Astrocyte (in vitro differentiated cells and primary cell): Measurements from ENCODE around the gene LRRC61. TPM values are rescaled to one million over a fixed set of nuclear protein-coding genes. Genes with fewer than 3 reads are reported as not detected.

ENCODE experiments used
- DNase-seq: peaks from one replicate; pipeline ENCODE4 v3.0.0-alpha.2; 2010; ENCODE audit warnings: low read depth
- FAIRE-seq: peaks from 2 replicates; lab custom pipeline; 2011; peaks lifted over from hg19 to GRCh38; lab: Jason Lieb, UNC
- H2AFZ ChIP-seq: 2 replicates; pipeline ENCODE4 v1.6.0; 2012; ENCODE audit warnings: low read depth, low read length, inconsistent platforms
- H3K27ac ChIP-seq: 2 replicates; pipeline ENCODE4 v1.5.1; 2011; ENCODE audit warnings: low read depth, low read length, inconsistent platforms
- H3K27me3 ChIP-seq: 2 replicates; pipeline ENCODE4 v1.6.0; 2011; ENCODE audit warnings: low read length, inconsistent platforms; ENCODE audit not compliant: insufficient read depth
- H3K36me3 ChIP-seq: 2 replicates; pipeline ENCODE4 v1.5.1; 2011; ENCODE audit warnings: low read length, inconsistent platforms; ENCODE audit not compliant: insufficient read depth
- H3K4me1 ChIP-seq: 2 replicates; pipeline ENCODE4 v1.5.1; 2011; ENCODE audit warnings: low read length, inconsistent platforms; ENCODE audit not compliant: insufficient read depth
- H3K4me2 ChIP-seq: 2 replicates; pipeline ENCODE4 v1.6.0; 2012; ENCODE audit warnings: low read length, inconsistent platforms
- H3K4me3 ChIP-seq: 2 replicates; pipeline ENCODE4 v1.5.1; 2011; ENCODE audit warnings: low read depth, mild to moderate bottlenecking, low read length, inconsistent platforms; ENCODE audit not compliant: insufficient read depth
- H3K79me2 ChIP-seq: 2 replicates; pipeline ENCODE4 v1.6.0; 2012; ENCODE audit warnings: mild to moderate bottlenecking, low read length, inconsistent platforms; ENCODE audit not compliant: insufficient read depth
- H3K9ac ChIP-seq: 2 replicates; pipeline ENCODE4 v1.6.0; 2012; ENCODE audit warnings: mild to moderate bottlenecking, low read length, inconsistent platforms
- H3K9me3 ChIP-seq: 2 replicates; pipeline ENCODE4 v1.5.1; 2012; ENCODE audit warnings: low read depth, mild to moderate bottlenecking, low read length, inconsistent platforms; ENCODE audit not compliant: insufficient read depth
- H4K20me1 ChIP-seq: 2 replicates; pipeline ENCODE4 v1.6.0; 2012; ENCODE audit warnings: low read length, inconsistent platforms; ENCODE audit not compliant: insufficient read depth
- H3K27ac Mint-ChIP-seq: one replicate; pipeline ENCODE4 v1.8.0; 2021; ENCODE audit warnings: mild to moderate bottlenecking, mixed read lengths; ENCODE audit not compliant: unreplicated experiment
- H3K27me3 Mint-ChIP-seq: one replicate; pipeline ENCODE4 v1.8.0; 2021; ENCODE audit warnings: low read depth, mixed read lengths; ENCODE audit not compliant: unreplicated experiment
- H3K36me3 Mint-ChIP-seq: one replicate; pipeline ENCODE4 v1.8.0; 2021; ENCODE audit warnings: low read depth, mixed read lengths; ENCODE audit not compliant: unreplicated experiment
- H3K4me1 Mint-ChIP-seq: one replicate; pipeline ENCODE4 v1.8.0; 2021; ENCODE audit warnings: low read depth, mixed read lengths; ENCODE audit not compliant: unreplicated experiment
- H3K4me3 Mint-ChIP-seq: one replicate; pipeline ENCODE4 v1.8.0; 2021; ENCODE audit warnings: mild to moderate bottlenecking, moderate library complexity, mixed read lengths; ENCODE audit not compliant: unreplicated experiment
- H3K9me3 Mint-ChIP-seq: one replicate; pipeline ENCODE4 v1.8.0; 2021; ENCODE audit warnings: mild to moderate bottlenecking, mixed read lengths; ENCODE audit not compliant: unreplicated experiment
- CTCF ChIP-seq: IDR thresholded peaks from 2 replicates; pipeline ENCODE4 v1.5.1; 2011; ENCODE audit warnings: low read depth, mild to moderate bottlenecking, inconsistent platforms, low read length, moderate library complexity; ENCODE audit not compliant: insufficient read depth
- EZH2 ChIP-seq: IDR thresholded peaks from 2 replicates; pipeline ENCODE4 v1.6.1; 2012; ENCODE audit warnings: mild to moderate bottlenecking, low read length, inconsistent platforms; ENCODE audit not compliant: insufficient read depth
- total RNA-seq: library from RNA; stranded (reverse); gene quantifications from 2 replicates; pipeline ENCODE4 v1.2.1, GENCODE V29; 2021

The LRRC61 gene
- total RNA-seq, 1 donor from 2014 or later = 0.45 TPM

- Histone ChIP-seq H3K4me1 (peaks cover 29% of the 10 kb centered on the region), H3K4me2 (no peak overlapping the region), H2AFZ (no peak overlapping the region), H3K27ac (no peak overlapping the region), H3K27me3 (no peaks in the 10 kb centered on the region), H3K9me3 (no peaks in the 10 kb centered on the region), H3K9ac (no peak overlapping the region), H4K20me1 (peaks cover 18% of the 10 kb centered on the region), H3K4me3 (no peak overlapping the region), H3K36me3 (peaks cover 6% of the 10 kb centered on the region), H3K79me2 (peaks cover 42% of the 10 kb centered on the region)
- Mint-ChIP-seq H3K27ac (no peak overlapping the region), H3K27me3 (no peaks in the 10 kb centered on the region), H3K4me1 (peaks cover 21% of the 10 kb centered on the region), H3K9me3 (no peaks in the 10 kb centered on the region), H3K4me3 (no peak overlapping the region), H3K36me3 (peaks cover 9% of the 10 kb centered on the region)
- DNase-seq = no peak
- FAIRE-seq = no peak
- no peak for TF ChIP-seq EZH2
- TF ChIP-seq CTCF = no peak
Measured at GRCh38 chr7:150371996-150372270, 48.8 kb downstream of the LRRC61 start.

- no peak overlapping the region for H3K4me3 Mint-ChIP-seq
- H3K79me2 ChIP-seq = peaks cover 42% of the 10 kb centered on the region
- H3K27ac ChIP-seq = no peak overlapping the region
- H3K36me3 Mint-ChIP-seq = peaks cover 9% of the 10 kb centered on the region
- no peaks in the 10 kb centered on the region for H3K9me3 Mint-ChIP-seq
- peaks cover 29% of the 10 kb centered on the region for H3K4me1 ChIP-seq
- peaks cover 6% of the 10 kb centered on the region for H3K36me3 ChIP-seq
- no peak overlapping the region for H3K9ac ChIP-seq
- TF ChIP-seq CTCF (no peak), EZH2 (no peak)
- no peak overlapping the region for H3K4me2 ChIP-seq
- no peaks in the 10 kb centered on the region for H3K27me3 Mint-ChIP-seq
- no peak overlapping the region for H3K27ac Mint-ChIP-seq
- no peak for DNase-seq
- H4K20me1 ChIP-seq = peaks cover 18% of the 10 kb centered on the region
- peaks cover 26% of the 10 kb centered on the region for H3K4me1 Mint-ChIP-seq
- no peaks in the 10 kb centered on the region for H3K9me3 ChIP-seq
- H2AFZ ChIP-seq = no peak overlapping the region
- H3K4me3 ChIP-seq = no peak overlapping the region
- no peaks in the 10 kb centered on the region for H3K27me3 ChIP-seq
- no peak for FAIRE-seq
Measured at GRCh38 chr7:150372271-150373048, 49.3 kb downstream of the LRRC61 start.

- DNase-seq = no peak
- Histone ChIP-seq H3K27me3 (no peaks in the 10 kb centered on the region), H2AFZ (no peak overlapping the region), H3K4me1 (peaks cover 27% of the 10 kb centered on the region), H3K9ac (no peak overlapping the region), H3K79me2 (peaks cover 42% of the 10 kb centered on the region), H4K20me1 (peaks cover 18% of the 10 kb centered on the region), H3K4me2 (no peak overlapping the region), H3K36me3 (peaks cover 6% of the 10 kb centered on the region), H3K4me3 (no peak overlapping the region), H3K9me3 (no peaks in the 10 kb centered on the region), H3K27ac (no peak overlapping the region)
- no peaks in the 10 kb centered on the region for H3K27me3 Mint-ChIP-seq
- no peak for FAIRE-seq
- TF ChIP-seq CTCF = no peak
- TF ChIP-seq EZH2 = no peak
- H3K4me1 Mint-ChIP-seq = peaks cover 30% of the 10 kb centered on the region
- peak overlapping the region; percentile 34 for H3K4me3 Mint-ChIP-seq
- H3K27ac Mint-ChIP-seq = no peak overlapping the region
- H3K9me3 Mint-ChIP-seq = no peaks in the 10 kb centered on the region
- H3K36me3 Mint-ChIP-seq = peaks cover 9% of the 10 kb centered on the region
Measured at GRCh38 chr7:150373049-150373801, 50.1 kb downstream of the LRRC61 start.
